Mucosa of rectum (tissue), 2 donors: ENCODE results near the gene QSOX1.

Source experiments
- H3K27ac ChIP-seq, 2 donors: one replicate each; pipeline ENCODE4 v1.7.0; 2013; ENCODE audit warnings: inconsistent platforms in 2 of 2, low read depth in 2 of 2, low read length in 2 of 2
- H3K27me3 ChIP-seq, 2 donors: one replicate each; pipeline ENCODE4 v1.7.0; 2013; ENCODE audit warnings: low read length in 2 of 2; ENCODE audit not compliant: control insufficient read depth in 2 of 2, insufficient read depth in 2 of 2
- H3K36me3 ChIP-seq, 2 donors: one replicate each; pipeline ENCODE4 v1.7.0; 2013; ENCODE audit warnings: low read length in 2 of 2; ENCODE audit not compliant: control insufficient read depth in 2 of 2, insufficient read depth in 2 of 2
- H3K4me1 ChIP-seq, 2 donors: one replicate each; pipeline ENCODE4 v1.7.0; 2013; ENCODE audit warnings: low read length in 2 of 2, mild to moderate bottlenecking in 1 of 2; ENCODE audit not compliant: control insufficient read depth in 2 of 2, insufficient read depth in 2 of 2
- H3K4me3 ChIP-seq, 2 donors: one replicate each; pipeline ENCODE4 v1.7.0; 2013; ENCODE audit warnings: low read length in 2 of 2
- H3K9ac ChIP-seq, 2 donors: one replicate each; pipeline ENCODE4 v1.7.0; 2013; ENCODE audit warnings: low read length in 2 of 2, low read depth in 1 of 2, mild to moderate bottlenecking in 1 of 2
- H3K9me3 ChIP-seq, 2 donors: one replicate each; pipeline ENCODE4 v1.7.0; 2013; ENCODE audit warnings: low read length in 2 of 2; ENCODE audit not compliant: control insufficient read depth in 2 of 2
- donor health status: healthy.
- donor health status: Normal muscosa, but diverticular disease.

QSOX1 gene

DNA sequence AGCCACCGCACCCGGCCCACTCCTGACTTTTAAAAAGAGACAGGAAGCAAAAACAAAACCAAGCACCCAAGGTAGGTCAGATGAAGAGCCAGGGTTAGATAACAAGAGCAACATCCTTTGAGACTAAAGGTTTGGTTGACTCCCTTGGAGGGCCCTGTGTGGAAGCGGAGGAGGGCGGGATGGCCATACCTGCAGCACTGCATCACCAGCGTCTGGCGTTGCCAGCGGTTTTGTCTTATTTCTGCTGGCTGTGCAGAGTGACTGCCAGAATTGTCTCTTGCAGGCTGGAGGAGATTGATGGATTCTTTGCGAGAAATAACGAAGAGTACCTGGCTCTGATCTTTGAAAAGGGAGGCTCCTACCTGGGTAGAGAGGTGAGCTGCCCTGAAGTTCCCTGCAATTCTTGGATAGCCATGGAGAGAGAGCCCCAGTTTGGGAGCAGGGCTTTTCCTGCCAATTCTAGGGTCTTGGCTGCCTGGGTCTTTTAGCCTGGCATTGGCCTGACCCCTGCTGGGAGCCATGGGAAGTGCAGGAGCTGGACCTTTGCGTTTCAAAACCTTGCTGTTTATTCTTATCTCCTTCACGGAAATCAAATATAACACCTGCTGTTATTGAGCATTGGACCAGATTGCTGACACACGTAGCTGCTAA, 24.0 kb downstream of the QSOX1 start:
- Histone ChIP-seq H3K27me3 (no peaks in the 10 kb centered on the region), H3K9me3 (no peaks in the 10 kb centered on the region), H3K9ac (no peak overlapping the region), H3K36me3 (peaks cover 17 to 43% of the 10 kb centered on the region in 2 donors), H3K27ac (no peak overlapping the region), H3K4me1 (no peaks in the 10 kb centered on the region), H3K4me3 (no peak overlapping the region)

DNA sequence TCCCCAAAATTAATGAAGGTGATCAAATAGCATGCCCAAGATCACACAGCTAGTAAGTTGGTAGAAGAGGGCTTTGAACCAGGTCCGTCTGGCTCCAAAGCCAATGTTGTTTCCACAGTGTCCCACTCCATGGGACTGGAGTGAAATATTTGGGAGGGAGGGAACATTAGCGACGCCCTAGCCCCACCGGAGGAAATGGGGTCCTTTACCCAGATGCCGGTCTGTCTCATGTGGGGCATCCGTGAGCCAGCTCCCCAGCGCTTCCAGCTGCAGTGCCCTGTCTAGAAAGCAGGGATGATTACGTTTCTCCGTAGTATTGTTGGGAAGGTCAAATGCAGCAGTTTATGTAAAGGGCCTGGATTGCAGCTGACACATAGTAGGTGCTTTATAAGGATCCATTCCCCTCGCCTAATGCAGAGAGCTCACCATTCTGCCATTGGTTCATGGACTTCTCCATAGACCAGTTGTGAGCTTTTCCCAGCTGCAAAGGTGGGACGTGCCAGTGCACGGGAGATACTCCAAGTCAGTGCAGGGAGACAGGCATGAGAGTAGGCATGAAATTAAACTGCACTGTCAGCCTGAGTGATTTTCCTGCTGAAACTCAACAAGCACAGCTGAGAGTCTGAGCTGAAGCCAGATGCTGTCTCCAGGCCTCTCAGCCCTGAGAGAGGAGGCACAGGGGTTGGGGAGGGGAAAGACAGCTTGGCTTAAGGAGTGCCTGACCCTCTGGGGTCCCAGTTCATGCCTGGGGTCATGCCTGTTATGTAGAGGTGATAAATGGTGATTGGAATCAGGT, 24.7 kb downstream of the QSOX1 start:
- Histone ChIP-seq H3K36me3 (peaks cover 20 to 46% of the 10 kb centered on the region in 2 donors), H3K9me3 (no peaks in the 10 kb centered on the region), H3K27me3 (no peaks in the 10 kb centered on the region), H3K4me3 (no peak overlapping the region), H3K9ac (no peak overlapping the region), H3K27ac (no peak overlapping the region), H3K4me1 (no peaks in the 10 kb centered on the region)

DNA sequence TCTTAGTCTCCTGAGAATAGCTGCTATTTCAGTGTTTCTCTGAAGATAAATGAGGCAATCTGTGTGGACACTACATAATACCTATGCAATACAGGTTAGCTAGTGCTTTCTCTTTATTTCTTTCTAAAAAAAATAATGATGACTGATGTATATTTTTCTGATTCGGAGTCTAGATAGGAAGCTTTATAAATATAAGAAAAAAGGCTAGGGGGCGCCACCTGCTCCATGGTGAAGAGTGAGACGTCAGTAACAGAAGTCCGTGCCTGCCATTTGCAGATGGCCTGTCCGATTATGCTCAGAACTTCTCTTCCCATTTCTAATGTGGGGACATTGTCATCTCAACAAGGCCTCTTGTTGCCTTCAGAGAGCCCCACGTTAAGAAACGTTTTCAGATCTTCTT, 26.4 kb downstream of the QSOX1 start:
- no peaks in the 10 kb centered on the region for H3K27me3 ChIP-seq
- H3K4me1 ChIP-seq, result no peaks in the 10 kb centered on the region
- H3K9ac ChIP-seq, result no peak overlapping the region
- no peak overlapping the region for H3K27ac ChIP-seq
- no peak overlapping the region for H3K4me3 ChIP-seq
- peaks cover 36 to 59% of the 10 kb centered on the region in 2 donors for H3K36me3 ChIP-seq
- no peaks in the 10 kb centered on the region for H3K9me3 ChIP-seq

DNA sequence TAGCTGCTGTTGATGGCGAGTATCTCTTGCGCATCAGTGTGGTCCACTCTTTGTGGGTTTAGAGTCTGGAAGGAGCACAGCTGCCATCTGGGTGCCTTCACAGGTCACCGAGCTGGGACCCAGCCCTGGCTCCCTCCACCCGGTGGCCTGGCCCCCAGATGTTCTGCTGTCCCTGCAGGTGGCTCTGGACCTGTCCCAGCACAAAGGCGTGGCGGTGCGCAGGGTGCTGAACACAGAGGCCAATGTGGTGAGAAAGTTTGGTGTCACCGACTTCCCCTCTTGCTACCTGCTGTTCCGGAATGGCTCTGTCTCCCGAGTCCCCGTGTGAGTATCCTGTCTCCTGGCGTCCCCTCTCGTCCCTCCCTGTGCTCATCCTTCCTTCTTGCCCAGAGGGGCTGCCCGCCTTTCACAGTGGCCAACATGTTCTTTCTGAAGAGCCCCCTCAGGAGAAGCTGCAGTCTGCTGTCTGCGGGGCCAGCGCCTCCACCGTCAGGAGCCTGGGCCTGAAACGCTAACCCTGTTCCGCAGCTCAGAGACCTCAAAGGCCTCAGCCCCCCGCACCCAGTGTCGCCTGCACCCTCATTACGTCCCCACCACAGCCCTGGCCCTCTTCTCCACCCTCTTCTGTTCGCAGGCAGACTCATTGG, 27.4 kb downstream of the QSOX1 start:
- Histone ChIP-seq H3K4me1 (no peaks in the 10 kb centered on the region), H3K27ac (no peak overlapping the region), H3K27me3 (no peaks in the 10 kb centered on the region), H3K4me3 (no peak overlapping the region), H3K9ac (no peak overlapping the region), H3K36me3 (peaks cover 44 to 65% of the 10 kb centered on the region in 2 donors), H3K9me3 (no peaks in the 10 kb centered on the region)

DNA sequence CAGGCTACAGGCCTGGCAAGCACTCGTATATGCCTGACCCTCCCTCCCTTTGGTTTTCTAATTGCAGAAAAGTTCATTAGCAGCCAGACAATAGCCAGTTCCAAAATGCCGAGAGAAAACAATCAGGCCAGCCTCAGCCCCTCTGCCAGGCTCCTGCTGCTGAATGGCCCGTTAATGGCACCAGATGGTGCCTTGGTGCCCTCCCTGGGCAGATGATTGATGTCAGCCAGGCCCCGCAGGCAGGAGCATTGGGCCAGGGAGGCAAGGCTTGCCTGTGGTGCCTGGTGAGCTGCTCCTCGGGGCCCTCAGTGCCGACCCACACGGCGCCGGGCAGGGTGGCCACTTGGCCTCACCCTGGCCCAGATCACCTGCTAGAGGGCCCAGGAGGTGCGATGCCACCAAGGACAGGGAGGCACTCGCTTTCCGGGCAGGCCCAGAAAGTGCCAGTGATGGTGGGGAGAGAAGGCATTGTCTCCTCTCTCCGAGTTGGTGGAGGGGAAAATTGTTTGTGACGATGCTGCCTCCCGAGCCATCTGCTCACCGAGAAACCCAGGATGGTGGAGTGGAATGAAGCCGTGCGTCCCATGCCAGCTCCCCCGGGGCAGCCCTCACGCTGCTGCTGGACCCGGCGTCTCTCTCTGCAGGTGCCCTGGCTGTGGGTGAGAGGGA, 28.1 kb downstream of the QSOX1 start:
- H3K9ac ChIP-seq, result no peak overlapping the region
- H3K9me3 ChIP-seq, result no peaks in the 10 kb centered on the region
- no peaks in the 10 kb centered on the region for H3K4me1 ChIP-seq
- peaks cover 44 to 72% of the 10 kb centered on the region in 2 donors for H3K36me3 ChIP-seq
- H3K27ac ChIP-seq, result no peak overlapping the region
- H3K27me3 ChIP-seq, result no peaks in the 10 kb centered on the region
- H3K4me3 ChIP-seq, result no peak overlapping the region

DNA sequence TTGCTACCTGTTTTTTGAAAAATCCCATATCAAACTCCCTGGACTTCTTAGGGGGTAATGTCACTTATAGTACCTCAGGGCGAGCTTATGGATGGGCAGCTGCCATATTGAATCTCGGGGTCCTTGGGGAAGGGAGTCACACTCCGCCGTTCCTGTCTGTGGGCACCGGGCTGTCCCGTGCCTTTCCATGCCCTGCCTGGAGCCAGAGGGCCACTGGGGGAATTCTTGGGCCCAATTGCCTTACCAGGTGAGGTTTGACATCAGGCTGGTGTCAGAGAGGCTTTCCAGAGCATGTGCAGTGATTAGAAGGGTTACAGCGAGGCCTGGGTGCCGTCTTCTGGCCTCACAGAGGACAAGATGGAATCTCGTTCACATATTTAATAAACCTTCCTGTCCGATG, 28.8 kb downstream of the QSOX1 start:
- Histone ChIP-seq H3K36me3 (peaks cover 48 to 78% of the 10 kb centered on the region in 2 donors), H3K9ac (no peak overlapping the region), H3K27me3 (no peaks in the 10 kb centered on the region), H3K4me1 (no peaks in the 10 kb centered on the region), H3K27ac (no peak overlapping the region), H3K9me3 (no peaks in the 10 kb centered on the region), H3K4me3 (no peak overlapping the region)

DNA sequence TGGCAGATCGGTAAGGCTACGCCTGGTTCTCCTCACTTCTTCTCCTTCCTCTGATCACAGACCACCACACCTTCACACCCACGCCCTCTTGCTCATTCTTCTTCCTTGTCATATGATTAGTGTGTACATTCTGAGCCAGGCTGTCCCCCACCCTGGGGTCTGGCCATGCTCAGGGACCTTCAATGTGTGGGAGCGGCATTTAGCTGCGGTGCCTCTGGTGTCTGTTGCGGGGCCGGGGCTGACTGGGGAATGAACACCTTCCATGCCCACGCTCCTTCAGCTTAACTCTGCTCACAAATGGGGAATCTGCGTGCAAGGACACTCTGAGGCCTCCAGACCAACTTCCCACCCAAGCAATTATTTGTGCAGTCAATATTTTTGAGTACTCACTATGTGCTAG, 29.4 kb downstream of the QSOX1 start:
- no peak overlapping the region for H3K27ac ChIP-seq
- no peak overlapping the region for H3K9ac ChIP-seq
- H3K9me3 ChIP-seq, result no peaks in the 10 kb centered on the region
- H3K27me3 ChIP-seq, result no peaks in the 10 kb centered on the region
- no peaks in the 10 kb centered on the region for H3K4me1 ChIP-seq
- H3K4me3 ChIP-seq, result no peak overlapping the region
- peaks cover 52 to 82% of the 10 kb centered on the region in 2 donors for H3K36me3 ChIP-seq

DNA sequence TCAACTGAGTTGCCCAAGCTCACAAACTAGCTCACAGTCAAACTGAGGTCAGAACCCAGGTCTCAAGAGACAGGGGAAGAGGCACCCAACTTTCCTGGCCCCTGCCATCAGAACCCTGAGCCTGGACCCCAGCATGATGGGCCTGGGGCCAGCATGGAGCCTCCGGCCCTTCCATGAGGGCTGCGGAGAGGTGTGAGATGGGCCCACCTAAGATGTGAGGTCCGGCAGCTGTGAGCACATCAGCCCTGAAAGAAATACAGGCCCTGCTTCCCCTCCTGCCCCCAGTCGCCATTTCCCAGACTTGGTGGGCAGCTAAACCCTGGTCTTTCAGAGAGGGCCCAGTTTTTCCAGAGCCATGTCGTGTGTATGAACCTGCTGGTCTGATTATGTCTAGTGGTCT, 30.6 kb downstream of the QSOX1 start:
- Histone ChIP-seq H3K4me1 (no peaks in the 10 kb centered on the region), H3K27ac (no peak overlapping the region), H3K9ac (no peak overlapping the region), H3K9me3 (no peaks in the 10 kb centered on the region), H3K36me3 (peaks cover 53 to 84% of the 10 kb centered on the region in 2 donors), H3K27me3 (no peaks in the 10 kb centered on the region), H3K4me3 (no peak overlapping the region)

DNA sequence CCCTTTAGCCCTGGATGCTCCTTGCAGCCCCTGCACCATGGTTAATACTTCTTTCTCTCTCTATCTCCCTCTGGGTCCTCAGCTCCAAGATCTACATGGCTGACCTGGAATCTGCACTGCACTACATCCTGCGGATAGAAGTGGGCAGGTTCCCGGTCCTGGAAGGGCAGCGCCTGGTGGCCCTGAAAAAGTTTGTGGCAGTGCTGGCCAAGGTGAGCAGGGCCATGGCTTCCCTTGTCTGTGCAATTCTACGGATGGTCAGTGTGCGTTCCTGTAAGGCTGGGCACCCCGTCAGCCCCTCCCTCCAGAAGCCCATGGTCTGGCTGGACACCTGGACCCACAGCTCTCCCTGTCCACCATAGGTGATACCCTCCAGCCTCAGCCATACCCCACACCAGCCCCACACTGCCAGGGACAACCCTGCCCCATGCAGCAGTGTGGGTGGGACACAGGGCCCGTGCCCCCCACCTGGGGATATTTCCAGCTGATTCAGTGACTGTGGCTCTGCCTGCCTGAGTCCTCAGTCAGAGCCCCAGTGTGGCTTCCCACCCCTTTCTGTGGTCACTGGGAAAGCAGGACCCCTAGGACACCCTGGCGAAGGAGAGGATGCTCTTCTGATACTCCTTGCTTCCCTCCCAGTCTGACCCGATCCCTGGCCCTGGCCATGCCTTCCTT, 31.4 kb downstream of the QSOX1 start:
- Histone ChIP-seq H3K27me3 (no peaks in the 10 kb centered on the region), H3K9me3 (no peaks in the 10 kb centered on the region), H3K4me3 (no peak overlapping the region), H3K27ac (no peak overlapping the region), H3K4me1 (no peaks in the 10 kb centered on the region), H3K9ac (no peak overlapping the region), H3K36me3 (peaks cover 61 to 91% of the 10 kb centered on the region in 2 donors)
